K562 (cell line): Measurements from ENCODE around the gene FAM174C. TPM values are rescaled to one million over a fixed set of nuclear protein-coding genes. Genes with fewer than 3 reads are reported as not detected.

Experiments
- ATF4 ChIP-seq: fragments of 450-650 bp; formaldehyde crosslinking; IDR thresholded peaks from 2 replicates; pipeline ENCODE4 v1.4.0; 2022; ENCODE audit warnings: mild to moderate bottlenecking, moderate library complexity
- ATF6 ChIP-seq: sonication (generic); formaldehyde crosslinking; IDR thresholded peaks from 2 replicates; pipeline ENCODE4 v1.4.0; 2020; ENCODE audit warnings: mild to moderate bottlenecking, missing genetic modification reagents
- CBFA2T3 ChIP-seq: fragments of 450-650 bp; IDR thresholded peaks from 2 replicates; pipeline ENCODE4 v1.6.1; 2017
- CTCF ChIP-seq, 3 experiments: IDR thresholded peaks in 2 of 3; conservative IDR thresholded peaks in 1 of 3; 2 replicates each; pipeline ENCODE4 v1.5.1; 2011 to 2012; ENCODE audit warnings: low read length in 3 of 3, mild to moderate bottlenecking in 3 of 3, control low read depth in 2 of 3, improper control_type of control experiment in 1 of 3, inconsistent platforms in 1 of 3, low read depth in 1 of 3, mixed read lengths in 1 of 3, moderate library complexity in 1 of 3; ENCODE audit not compliant: insufficient read depth in 2 of 3
- E2F4 ChIP-seq: sonication (generic); formaldehyde crosslinking; IDR thresholded peaks from 2 replicates; pipeline ENCODE4 v1.8.0; 2022; ENCODE audit warnings: mild to moderate bottlenecking, low read depth, missing genetic modification reagents
- ELF1 ChIP-seq: fragments of 200-800 bp; sonication (Bioruptor generic); IDR thresholded peaks from 2 replicates; pipeline ENCODE4 v1.6.1; 2016; ENCODE audit warnings: missing genetic modification characterization, missing compliant biosample characterization
- ILK ChIP-seq: fragments of 450-650 bp; IDR thresholded peaks from 2 replicates; pipeline ENCODE4 v1.6.1; 2016; ENCODE audit warnings: missing genetic modification characterization, low read depth, mild to moderate bottlenecking, missing compliant biosample characterization, moderate library complexity, borderline replicate concordance
- LARP7 ChIP-seq: fragments of 450-650 bp; IDR thresholded peaks from 2 replicates; pipeline ENCODE4 v1.6.1; 2016
- MYC ChIP-seq, 2 experiments: fragments of 250-450 bp in 1 of 2; sonication (Bioruptor Pico) in 1 of 2; IDR thresholded peaks; 2 replicates each; pipeline versions ENCODE4 v1.5.1 to v1.6.1; 2012 to 2021; ENCODE audit warnings: low read depth in 2 of 2, borderline replicate concordance in 1 of 2, improper control_type of control experiment in 1 of 2, low read length in 1 of 2, mild to moderate bottlenecking in 1 of 2, moderate library complexity in 1 of 2
- PCBP1 ChIP-seq: fragments of 200-400 bp; formaldehyde crosslinking; IDR thresholded peaks from 2 replicates; pipeline ENCODE4 v1.6.1; 2018; ENCODE audit warnings: mild to moderate bottlenecking, low read depth, low read length; ENCODE audit not compliant: poor library complexity, severe bottlenecking
- POLR3A ChIP-seq: IDR thresholded peaks from 2 replicates; pipeline ENCODE4 v1.6.1; 2011; ENCODE audit warnings: borderline replicate concordance, mild to moderate bottlenecking, moderate library complexity; ENCODE audit not compliant: insufficient read length, insufficient read depth; ENCODE audit errors: extremely low read depth
- RFX1 ChIP-seq: fragments of 450-650 bp; IDR thresholded peaks from 2 replicates; pipeline ENCODE4 v1.6.1; 2016; ENCODE audit warnings: mild to moderate bottlenecking, moderate library complexity
- TFAP4 ChIP-seq: sonication (generic); formaldehyde crosslinking; IDR thresholded peaks from 2 replicates; pipeline ENCODE4 v1.8.0; 2022; ENCODE audit warnings: missing genetic modification reagents, mild to moderate bottlenecking, moderate library complexity, borderline replicate concordance
- THRAP3 ChIP-seq: fragments of 450-650 bp; IDR thresholded peaks from 2 replicates; pipeline ENCODE4 v1.6.1; 2016; ENCODE audit warnings: mild to moderate bottlenecking, inconsistent platforms, borderline replicate concordance
- ZBTB7A ChIP-seq: IDR thresholded peaks from 2 replicates; pipeline ENCODE4 v1.6.1; 2011; ENCODE audit warnings: low read depth, mild to moderate bottlenecking, low read length, moderate library complexity, borderline replicate concordance; ENCODE audit not compliant: control insufficient read depth
- ZNF134 ChIP-seq: fragments of 250-450 bp; sonication (Bioruptor Pico); conservative IDR thresholded peaks from 2 replicates; pipeline ENCODE4 v1.4.0; 2020
- ZNF143 ChIP-seq: sonication (generic); formaldehyde crosslinking; IDR thresholded peaks from 2 replicates; pipeline ENCODE4 v1.9.0; 2022; ENCODE audit warnings: mild to moderate bottlenecking, missing genetic modification reagents
- ZNF184 ChIP-seq: sonication (generic); formaldehyde crosslinking; IDR thresholded peaks from 2 replicates; pipeline ENCODE4 v1.5.0; 2020; ENCODE audit warnings: missing genetic modification reagents
- ZNF274 ChIP-seq: IDR thresholded peaks from 2 replicates; pipeline ENCODE4 v1.6.1; 2011; ENCODE audit warnings: low read depth, mild to moderate bottlenecking, low read length, moderate library complexity, borderline replicate concordance
- ZNF445 ChIP-seq: fragments of 250-450 bp; sonication (Bioruptor Pico); IDR thresholded peaks from 2 replicates; pipeline ENCODE4 v1.4.0; 2020; ENCODE audit warnings: low read depth, mild to moderate bottlenecking, moderate library complexity
- ZNF717 ChIP-seq: fragments of 250-450 bp; sonication (Bioruptor Pico); IDR thresholded peaks from 2 replicates; pipeline ENCODE4 v1.5.0; 2021
- polyA plus RNA-seq, 8 experiments: library from polyadenylated mRNA; depleted of rRNA in 4 of 8; stranded (reverse) in 5 of 8; unstranded in 3 of 8; fragments of >200 nt; fragmentation: Nextera tagmentation in 2 of 8; fragmentation: Illumina TruSeq in 1 of 8; extraction: Ambion mirVana in 2 of 8; extraction: Trizol in 1 of 8; gene quantifications; 2 replicates each; pipeline versions ENCODE4 v1.2.1 to v1.2.3, GENCODE V29; 2011 to 2014; ENCODE audit warnings: inconsistent platforms in 1 of 8, missing spikeins in 1 of 8
- total RNA-seq, 7 experiments: library from RNA; depleted of rRNA in 6 of 7; stranded (reverse); fragments of >200 nt in 6 of 7; fragmentation: Illumina TruSeq in 2 of 7; extraction: Trizol in 2 of 7; gene quantifications; 2 replicates each; pipeline versions ENCODE4 v1.2.1 to v1.2.3, GENCODE V29; 2011 to 2021; ENCODE audit warnings: low replicate concordance in 1 of 7

FAM174C gene
- total and polyA plus RNA-seq, 9 of the 15 experiments (the other 6 are each of a cell fraction or from before 2014, with no cell fraction given), result 0.66 to 89.6 (median 20.3) TPM

- TF ChIP-seq ATF6 (CRISPR knock-in tag) (no peak), ZBTB7A (peak; percentile 96), ZNF717 (CRISPR knock-in tag) (no peak), LARP7 (no peak), ZNF274 (no peak), MYC (IDR thresholded peaks at IDR 0.05; ENCODE audit: low read depth, low read length) (peak; percentile 14; the same call in 1 of the 2 replicates), MYC (CRISPR knock-in tag; IDR thresholded peaks at IDR 0.05; ENCODE audit: borderline replicate concordance, low read depth) (no peak), E2F4 (CRISPR knock-in tag) (no peak), TFAP4 (CRISPR knock-in tag) (peak; percentile 84), CBFA2T3 (no peak), POLR3A (no peak), ZNF143 (CRISPR knock-in tag) (peak; percentile 52; the same call in 1 of the 2 replicates), ATF4 (CRISPR knock-in tag) (no peak), ELF1 (tag) (peak; percentile 80), PCBP1 (peak; percentile 81), CTCF (IDR thresholded peaks at IDR 0.05 in 2 of 3, conservative IDR thresholded peaks at IDR 0.05 in 1 of 3; ENCODE audit: insufficient read depth in 2 of 3, low read depth in 1 of 3, low read length in 3 of 3) (peak; percentile 60 to 69 (median 67)), ZNF184 (no peak), ZNF134 (CRISPR knock-in tag) (no peak), ZNF445 (CRISPR knock-in tag) (no peak), ILK (tag) (no peak), THRAP3 (no peak), RFX1 (no peak)
These were observed 27.1 kb upstream of the FAM174C start, which contains the start of gene MIDN (continued) for GRCh38 chr19:1248139-1248785.
